H1 (cell line): ENCODE results near the gene STXBP4. TPM values are rescaled to one million over a fixed set of nuclear protein-coding genes. Genes with fewer than 3 reads are reported as not detected.

ENCODE experiments used
- CEBPB ChIP-seq: IDR thresholded peaks from 2 replicates; pipeline ENCODE4 v1.6.1; 2012; ENCODE audit warnings: low read depth, low read length
- POU5F1 ChIP-seq: IDR thresholded peaks from 2 replicates; pipeline ENCODE4 v1.6.1; 2011; ENCODE audit warnings: low read depth, mild to moderate bottlenecking, low read length, moderate library complexity
- SIN3A ChIP-seq, 2 experiments: IDR thresholded peaks in 1 of 2; conservative IDR thresholded peaks in 1 of 2; 2 replicates each; pipeline ENCODE4 v1.6.1; 2011 to 2012; ENCODE audit warnings: low read length in 2 of 2, improper control_type of control experiment in 1 of 2, low read depth in 1 of 2, mild to moderate bottlenecking in 1 of 2
- YY1 ChIP-seq: IDR thresholded peaks from 2 replicates; pipeline ENCODE4 v1.6.1; 2011; ENCODE audit warnings: low read depth, mild to moderate bottlenecking, low read length
- ZNF274 ChIP-seq: IDR thresholded peaks from 2 replicates; pipeline ENCODE4 v1.7.0; 2012; ENCODE audit warnings: low read length, borderline replicate concordance; ENCODE audit errors: extremely low read depth
- polyA plus RNA-seq, 7 experiments: library from polyadenylated mRNA; depleted of rRNA in 3 of 7; stranded (reverse) in 5 of 7; unstranded in 2 of 7; fragments of >200 nt in 5 of 7; fragments of 200-250 nt in 2 of 7; gene quantifications; 1 replicate in 5 of 7; 2 replicates in 1 of 7; 4 replicates in 1 of 7; pipeline versions ENCODE4 v1.2.1 to v1.2.3, GENCODE V29; 2011 to 2013; ENCODE audit warnings: missing spikeins in 2 of 7, mixed read lengths in 2 of 7
- total RNA-seq: library from RNA; stranded (reverse); fragmentation: NEBNext Ultra II Directional; extraction: Animal tissue kit (Norgen Biotek cat#: 25700); gene quantifications from 2 replicates; pipeline ENCODE4 v1.2.1, GENCODE V29; 2021
- TF ChIP-seq, protein P1 (sequence below), 3 experiments: IDR thresholded peaks; 1 replicate in 2 of 3; 2 replicates in 1 of 3; pipeline versions ENCODE4 v1.5.1 to v1.6.1; 2011; ENCODE audit warnings: low read length in 3 of 3, mild to moderate bottlenecking in 3 of 3, inconsistent platforms in 2 of 3, low read depth in 1 of 3, moderate library complexity in 1 of 3; ENCODE audit not compliant: insufficient read depth in 1 of 3; ENCODE audit errors: control extremely low read depth in 1 of 3

The STXBP4 gene
- total and polyA plus RNA-seq, 2 of the 8 experiments (the other 6 are each of a cell fraction or from before 2014, with no cell fraction given): 3.2 to 18.5 TPM

DNA sequence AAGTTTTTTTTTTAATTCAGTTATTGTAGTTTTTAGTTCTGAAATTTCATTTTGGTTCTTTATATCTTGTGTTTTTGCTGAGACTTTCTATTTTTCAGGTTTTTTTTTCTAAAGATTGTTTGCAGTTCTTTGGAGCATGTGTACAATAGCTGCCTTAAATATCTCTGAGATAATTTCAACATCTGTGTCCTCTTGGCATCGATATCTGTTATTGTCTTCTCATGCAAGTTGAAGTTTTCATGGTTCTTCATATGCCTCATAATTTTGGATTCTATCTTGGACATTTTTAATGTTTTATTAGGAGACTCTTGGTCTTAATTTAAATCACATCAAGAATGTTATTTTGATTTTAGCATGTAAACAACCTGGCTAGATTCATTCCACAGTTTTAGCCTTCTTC is 22.9 kb upstream of the STXBP4 start (continued):
- TF ChIP-seq, protein P1, sequence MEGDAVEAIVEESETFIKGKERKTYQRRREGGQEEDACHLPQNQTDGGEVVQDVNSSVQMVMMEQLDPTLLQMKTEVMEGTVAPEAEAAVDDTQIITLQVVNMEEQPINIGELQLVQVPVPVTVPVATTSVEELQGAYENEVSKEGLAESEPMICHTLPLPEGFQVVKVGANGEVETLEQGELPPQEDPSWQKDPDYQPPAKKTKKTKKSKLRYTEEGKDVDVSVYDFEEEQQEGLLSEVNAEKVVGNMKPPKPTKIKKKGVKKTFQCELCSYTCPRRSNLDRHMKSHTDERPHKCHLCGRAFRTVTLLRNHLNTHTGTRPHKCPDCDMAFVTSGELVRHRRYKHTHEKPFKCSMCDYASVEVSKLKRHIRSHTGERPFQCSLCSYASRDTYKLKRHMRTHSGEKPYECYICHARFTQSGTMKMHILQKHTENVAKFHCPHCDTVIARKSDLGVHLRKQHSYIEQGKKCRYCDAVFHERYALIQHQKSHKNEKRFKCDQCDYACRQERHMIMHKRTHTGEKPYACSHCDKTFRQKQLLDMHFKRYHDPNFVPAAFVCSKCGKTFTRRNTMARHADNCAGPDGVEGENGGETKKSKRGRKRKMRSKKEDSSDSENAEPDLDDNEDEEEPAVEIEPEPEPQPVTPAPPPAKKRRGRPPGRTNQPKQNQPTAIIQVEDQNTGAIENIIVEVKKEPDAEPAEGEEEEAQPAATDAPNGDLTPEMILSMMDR (IDR thresholded peaks at IDR 0.05; ENCODE audit: control extremely low read depth in 1 of 3, insufficient read depth in 1 of 3, low read depth in 1 of 3, low read length in 3 of 3): no peak
- TF ChIP-seq ZNF274 (no peak), SIN3A (conservative IDR thresholded peaks at IDR 0.05 in 1 of 2, IDR thresholded peaks at IDR 0.05 in 1 of 2; ENCODE audit: low read depth in 1 of 2, low read length in 2 of 2) (no peak), POU5F1 (no peak), YY1 (no peak), CEBPB (no peak)
